GM21576 (cell line): ENCODE results near the gene PTPN22.
"Not testable (repeated sequence)": the region's sequence is repeated elsewhere in the genome, so short reads cannot be mapped to it uniquely, and the experiment has no call there.

Source experiments
- ATAC-seq: cut with Tn5 transposase; IDR thresholded peaks from one replicate; pipeline ENCODE4 v1.9.1; 2021; ENCODE audit warnings: mild to moderate bottlenecking, moderate library complexity; ENCODE audit not compliant: unreplicated experiment

PTPN22 gene

DNA sequence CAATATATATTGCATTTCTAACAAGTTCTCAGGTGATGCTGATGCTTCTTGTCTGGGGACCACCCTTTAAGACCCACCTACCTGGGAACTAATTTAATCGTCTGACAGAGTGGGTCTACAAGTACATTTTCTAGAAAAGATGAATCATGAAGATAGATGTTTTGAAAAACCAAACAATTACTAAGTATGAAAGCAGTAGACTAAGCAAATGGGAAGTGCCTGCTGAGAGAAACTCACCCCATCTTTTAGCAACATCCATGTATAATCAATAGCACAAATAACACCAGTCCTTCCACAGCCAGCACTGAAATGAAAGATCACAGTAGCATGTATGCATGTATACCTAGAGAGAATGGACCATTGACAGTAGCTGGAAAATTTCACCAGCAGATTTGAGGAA lies 17.3 kb downstream of the PTPN22 start:
- no peak for ATAC-seq

DNA sequence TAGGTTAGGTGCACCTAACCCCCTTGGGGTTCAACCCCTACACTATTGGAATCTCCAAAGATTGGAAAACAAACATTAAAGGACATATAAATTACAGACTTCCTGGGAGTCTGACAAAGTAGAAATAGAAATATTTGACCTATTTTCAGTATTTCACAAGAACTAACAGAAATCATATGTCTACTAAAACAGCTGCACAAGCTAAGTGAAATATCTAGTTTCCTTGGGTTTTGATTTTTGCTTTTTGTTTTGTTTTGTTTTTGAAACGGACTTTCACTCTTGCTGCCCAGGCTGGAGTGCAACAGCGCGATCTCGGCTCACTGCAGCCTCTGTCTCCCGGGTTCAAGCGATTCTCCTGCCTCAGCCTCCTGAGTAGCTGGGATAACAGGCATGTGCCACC lies 18.8 kb downstream of the PTPN22 start:
- ATAC-seq: not testable (repeated sequence)

DNA sequence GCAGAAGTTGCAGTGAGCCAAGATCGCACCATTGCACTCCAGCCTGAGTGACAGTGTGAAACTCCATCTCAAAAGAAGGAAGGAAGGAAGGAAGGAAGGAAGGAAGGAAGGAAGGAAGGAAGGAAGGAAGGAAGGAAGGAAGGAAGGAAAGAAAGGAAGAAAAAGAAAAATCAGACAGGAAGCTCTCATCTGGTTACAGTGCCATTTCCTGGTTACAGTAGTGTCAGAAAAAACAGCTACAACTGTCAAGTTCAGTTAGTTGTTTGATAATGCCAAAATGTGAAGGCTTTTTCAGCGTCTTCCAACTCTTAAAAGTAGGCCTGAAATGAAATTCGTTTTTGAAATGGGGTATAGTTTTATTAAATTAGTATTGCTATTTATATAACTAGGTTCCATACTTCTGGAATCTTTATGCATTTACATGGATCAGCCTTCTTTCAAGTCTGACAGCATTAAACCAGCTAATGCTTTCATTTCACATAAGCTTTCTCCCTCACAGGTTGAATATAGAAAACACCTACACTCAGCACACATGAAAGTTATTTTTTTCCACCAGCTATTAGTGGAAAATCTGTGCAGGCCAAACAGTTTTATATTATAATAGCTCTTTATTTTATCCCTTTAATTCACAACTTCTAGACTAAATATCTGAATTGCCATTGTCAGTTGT lies 21.2 kb downstream of the PTPN22 start:
- no peak for ATAC-seq

DNA sequence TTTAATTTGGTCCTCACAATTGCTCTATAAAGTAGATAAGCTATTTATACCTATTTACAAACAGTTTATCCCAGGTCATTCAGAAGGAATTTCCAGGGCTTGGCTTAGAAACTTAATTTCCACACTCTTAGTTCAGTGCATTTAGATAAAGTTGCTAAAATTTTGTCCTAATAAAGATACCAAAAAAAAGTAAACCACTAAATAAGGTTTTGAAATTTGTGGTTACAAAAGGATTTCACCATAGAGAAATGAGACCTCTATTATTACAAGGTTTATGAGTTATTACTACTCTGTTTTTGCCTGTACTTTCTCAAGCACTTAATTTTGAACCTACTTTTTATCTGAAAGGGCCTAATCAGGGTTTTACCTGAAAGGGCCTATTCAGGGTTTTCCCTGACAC lies 22.4 kb downstream of the PTPN22 start:
- ATAC-seq: no peak

DNA sequence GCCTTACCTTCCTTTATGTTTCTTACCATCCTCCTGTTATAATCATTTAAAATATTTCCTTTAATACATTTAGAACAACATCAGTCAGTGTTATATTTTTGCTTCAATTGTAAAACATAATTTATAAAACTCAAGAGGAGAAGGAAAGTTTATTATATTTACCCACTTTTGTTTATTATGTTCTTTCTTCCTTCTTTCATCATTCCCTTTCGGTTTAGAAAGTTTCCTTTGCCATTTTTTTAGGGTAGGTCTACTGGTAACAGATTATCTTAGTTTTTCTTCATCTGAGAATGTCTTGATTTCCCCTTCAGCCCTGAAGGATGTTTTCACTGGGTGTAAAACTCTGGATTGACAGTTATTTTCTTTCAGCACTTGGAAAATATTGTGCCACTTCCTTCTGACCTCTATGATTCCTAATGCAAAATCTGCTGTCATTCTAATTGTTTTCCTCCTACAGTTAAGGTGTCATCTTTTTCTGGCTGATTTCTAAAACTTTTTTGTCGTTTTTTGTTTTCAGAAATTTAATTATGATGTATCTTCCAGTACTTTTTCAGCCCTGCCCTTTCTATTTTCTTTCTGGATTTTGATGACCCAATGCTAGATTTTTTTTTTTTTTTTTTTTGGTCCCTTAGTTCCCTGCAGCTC lies 25.0 kb downstream of the PTPN22 start:
- ATAC-seq: no peak

DNA sequence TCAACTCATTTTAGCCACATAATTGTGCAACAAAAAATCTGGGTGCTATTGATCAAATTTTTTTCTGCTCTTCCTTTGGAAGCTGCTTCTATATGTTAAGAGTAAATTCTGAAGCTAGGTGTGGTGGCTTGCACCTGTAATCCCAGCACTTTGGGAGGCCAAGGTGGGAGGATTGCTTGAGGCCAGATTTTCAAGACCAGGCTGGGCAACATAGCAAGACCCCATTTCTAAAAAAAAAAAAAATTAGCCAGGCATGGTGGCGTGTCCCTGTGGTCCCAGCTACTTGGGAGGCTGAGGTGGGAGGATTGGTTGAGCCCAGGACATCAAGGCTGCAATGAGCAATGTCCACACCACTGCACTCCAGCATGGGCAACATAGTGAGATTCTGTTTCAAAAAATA lies 35.0 kb downstream of the PTPN22 start:
- ATAC-seq: no peak

DNA sequence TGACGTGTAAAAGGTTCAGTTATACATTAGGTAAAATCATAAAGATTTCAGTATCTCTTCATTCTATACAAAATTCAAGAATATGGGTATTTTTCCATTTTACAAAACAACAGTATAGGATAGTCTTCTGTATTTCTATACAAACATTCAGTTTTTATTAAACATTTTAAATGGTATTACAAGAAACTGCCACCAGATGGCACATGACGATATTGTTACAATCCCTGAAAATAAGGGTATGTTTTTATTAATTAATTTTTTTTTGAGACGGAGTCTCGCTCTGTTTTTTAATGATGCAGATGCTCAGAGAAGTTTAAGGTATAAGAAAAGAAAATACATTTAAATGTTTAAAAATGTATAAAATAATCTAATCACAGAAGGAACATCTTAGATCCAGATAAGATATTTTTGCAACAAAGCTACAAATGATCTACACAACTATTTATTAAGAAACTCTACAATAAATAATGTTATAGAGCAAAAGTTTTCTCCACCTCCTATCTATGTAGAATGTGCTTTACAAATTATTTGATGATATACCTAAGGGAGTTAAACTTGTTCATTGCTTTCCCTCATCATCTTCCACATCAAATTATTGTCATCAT lies 35.7 kb downstream of the PTPN22 start:
- ATAC-seq: no peak

DNA sequence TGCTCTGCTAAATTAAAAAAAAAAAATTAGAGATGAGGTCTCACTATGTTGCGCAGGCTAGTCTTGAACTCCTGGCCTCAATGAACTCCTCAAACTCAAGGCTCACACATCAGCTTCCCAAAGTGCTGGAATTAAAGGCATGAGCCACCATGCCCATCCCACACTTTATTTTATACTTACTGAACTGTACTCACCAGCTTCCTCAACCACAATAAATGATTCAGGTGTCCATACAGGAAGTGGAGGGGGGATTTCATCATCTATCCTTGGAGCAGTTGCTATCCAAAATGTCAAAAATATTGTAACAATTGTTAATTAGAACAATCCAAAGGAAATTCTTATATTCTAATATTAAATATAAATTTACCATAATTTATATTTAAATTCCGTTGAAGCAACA lies 36.8 kb downstream of the PTPN22 start:
- ATAC-seq: no peak

DNA sequence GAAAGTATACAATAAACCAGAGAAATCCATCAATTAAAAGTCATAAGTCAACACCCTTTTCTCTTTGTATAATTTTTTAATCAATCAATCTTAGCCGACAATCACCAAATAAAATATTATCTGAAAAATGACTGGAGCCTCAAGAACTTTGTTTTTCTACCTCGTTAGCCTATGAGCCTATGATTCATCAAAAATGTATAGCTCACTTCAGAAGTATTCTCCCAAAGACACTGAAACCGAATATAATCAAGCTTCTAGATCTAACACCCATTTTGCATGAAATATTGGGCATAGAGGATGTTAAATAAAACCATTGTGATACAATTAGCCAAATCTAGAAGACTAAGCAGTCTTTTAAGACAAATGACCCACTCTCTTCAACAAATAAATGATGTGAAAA lies 41.5 kb downstream of the PTPN22 start:
- ATAC-seq: no peak

DNA sequence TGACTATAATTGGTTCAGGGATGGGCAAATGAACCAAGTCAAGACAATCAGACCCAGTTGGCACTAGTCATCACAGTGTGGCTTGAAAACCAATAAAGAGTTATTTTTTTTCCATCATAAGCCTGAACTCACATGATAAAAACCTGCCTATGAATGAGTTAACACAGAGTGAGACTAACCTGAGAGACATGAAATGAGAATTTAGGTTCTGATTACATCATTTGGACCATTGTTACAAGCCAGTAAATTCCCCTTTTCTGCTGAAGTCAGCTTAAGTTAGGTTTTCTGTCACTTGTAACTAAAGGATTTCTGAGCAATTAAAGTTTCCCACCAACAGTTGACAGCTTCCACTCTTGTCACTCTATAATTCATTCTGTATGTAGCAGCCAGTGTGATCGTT lies 49.6 kb downstream of the PTPN22 start:
- no peak for ATAC-seq

DNA sequence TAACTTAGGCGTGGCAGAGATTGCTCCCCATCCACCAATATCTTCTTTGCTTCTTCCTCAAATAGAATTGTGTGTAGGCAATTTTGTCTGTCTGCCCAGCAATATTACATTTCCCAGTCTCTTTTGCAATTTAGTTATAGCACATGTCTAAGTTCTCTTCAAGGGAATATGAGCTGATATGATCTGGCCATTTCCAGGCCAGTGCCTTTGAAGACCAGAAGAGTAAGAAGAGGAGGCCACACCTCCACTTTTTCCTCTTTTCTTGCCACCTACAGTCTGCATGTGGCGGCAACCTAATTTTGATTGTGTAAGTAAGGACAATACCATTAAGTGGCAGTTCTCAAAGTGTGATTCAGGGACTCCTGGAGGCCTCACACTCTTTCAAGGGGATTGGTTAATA lies 52.9 kb downstream of the PTPN22 start:
- no peak for ATAC-seq

DNA sequence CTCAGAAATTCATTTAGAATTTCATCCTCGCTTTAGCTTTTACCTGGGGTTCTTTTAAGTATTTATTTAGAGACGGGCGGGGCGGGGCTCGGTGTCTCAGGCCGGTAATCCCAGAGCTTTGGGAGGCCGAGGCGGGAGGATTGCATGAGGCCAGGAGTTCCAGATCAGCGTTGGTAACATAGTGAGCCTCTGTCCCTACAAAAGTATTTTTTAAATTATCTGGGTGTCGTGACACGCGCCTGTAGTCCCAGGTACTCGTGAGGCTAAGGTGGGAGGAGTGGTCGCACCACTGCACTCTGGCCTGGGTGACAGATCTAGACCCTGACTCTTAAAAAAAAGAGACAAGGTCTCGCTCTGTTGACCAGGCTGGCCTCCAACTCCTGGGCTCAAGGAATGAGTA lies 58.3 kb downstream of the PTPN22 start:
- ATAC-seq: no peak

DNA sequence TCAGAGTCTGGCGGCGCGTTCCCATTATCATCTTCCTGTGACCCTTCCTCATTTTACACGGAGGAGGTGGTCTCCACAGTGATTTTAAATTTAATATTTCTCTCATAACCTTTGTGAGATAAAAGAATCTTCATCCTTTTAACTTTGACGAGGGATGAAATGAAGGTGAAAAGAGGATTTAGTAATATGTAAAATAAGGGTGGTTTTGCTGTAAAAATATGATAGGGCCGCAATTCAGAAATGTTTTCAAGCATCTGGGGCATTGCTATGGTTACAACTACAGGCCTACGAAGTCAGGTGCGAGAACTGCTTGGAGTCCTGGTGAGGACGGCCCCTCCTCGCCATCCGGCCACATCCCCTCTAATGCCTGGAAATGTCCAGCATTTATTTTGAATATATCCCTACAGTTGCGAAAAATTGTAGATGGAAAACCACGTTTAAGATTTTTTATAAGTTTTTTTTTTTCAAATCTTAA lies 58.8 kb downstream of the PTPN22 start:
- no peak for ATAC-seq

DNA sequence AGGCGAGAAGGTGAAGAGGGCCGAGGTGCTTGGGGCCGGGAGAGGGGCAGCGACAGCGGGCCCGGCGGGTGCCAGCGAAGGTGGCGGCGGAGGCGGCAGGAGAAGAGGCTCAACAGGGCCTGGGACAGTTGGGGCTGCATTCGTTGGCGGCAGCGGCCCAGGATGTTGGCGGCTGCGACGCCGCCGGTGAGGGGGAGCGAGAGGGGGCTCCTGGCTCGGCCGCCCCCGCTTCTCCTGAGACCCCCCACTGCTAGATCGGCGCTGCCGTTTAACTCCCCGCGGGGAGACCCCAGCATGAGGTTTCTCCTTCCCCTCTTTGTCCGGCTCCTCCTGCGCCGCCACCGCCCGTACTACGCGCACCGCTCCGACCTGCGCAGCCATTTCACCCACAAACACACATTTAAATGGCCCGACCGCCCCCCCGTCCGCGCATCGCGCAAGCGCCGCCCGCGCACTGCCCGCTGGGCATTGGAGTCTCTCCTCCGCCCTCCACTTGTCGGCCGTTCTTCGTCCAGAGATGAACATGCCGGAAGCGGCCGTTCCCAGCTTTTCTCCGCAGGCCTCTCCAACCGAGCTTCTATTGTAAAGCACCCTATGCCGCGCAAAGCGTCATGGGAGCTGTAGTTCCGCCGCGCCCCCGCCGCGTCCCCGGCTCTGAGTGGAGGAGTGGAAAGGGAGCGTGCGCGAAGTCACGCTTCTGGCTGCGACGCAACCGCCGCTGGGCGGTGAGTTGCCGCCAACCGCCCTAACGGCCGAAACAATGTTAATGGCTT lies 59.4 kb downstream of the PTPN22 start, which contains the start of gene RSBN1:
RSBN1 (minus strand) TSS at position 589 of the 773 bp plus-strand sequence; CDS start at position 525, 64 bp downstream.
- ATAC-seq: peak; percentile 90

DNA sequence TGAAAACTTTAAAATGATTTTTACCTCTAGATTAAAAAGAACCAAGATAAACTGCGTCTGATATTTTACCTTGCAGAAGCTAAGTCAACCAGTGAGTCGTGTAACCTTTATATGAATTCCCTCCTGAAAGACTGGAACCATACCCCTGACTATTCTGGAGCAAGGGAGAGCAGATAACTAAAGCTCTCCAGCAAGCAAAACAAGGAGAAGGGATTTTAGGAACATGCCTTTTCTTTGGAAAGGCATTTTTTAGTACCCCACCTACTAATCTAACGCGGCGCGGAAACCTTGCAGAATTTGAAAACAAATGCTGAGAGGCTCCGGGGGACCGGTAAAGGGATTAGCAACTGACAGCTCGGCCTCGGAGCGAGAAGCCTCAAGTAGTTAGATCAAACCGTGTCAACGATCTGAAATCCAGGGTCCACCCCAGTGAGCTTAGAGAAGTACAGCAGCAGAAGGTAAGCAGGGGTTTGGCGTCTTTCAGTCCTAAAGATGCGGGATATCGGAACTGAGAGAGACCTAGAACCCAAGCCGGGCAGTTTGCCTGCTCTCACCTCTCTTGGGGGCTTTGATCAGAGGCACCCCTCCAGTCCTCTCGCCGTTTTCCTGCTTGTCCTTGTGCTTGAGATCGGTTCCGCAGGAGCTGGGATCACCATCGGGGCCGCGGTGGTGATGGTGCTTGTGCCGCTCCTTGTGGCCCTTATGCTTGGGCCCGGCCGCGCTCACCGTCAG lies 60.2 kb downstream of the PTPN22 start:
- ATAC-seq: peak; percentile 25

DNA sequence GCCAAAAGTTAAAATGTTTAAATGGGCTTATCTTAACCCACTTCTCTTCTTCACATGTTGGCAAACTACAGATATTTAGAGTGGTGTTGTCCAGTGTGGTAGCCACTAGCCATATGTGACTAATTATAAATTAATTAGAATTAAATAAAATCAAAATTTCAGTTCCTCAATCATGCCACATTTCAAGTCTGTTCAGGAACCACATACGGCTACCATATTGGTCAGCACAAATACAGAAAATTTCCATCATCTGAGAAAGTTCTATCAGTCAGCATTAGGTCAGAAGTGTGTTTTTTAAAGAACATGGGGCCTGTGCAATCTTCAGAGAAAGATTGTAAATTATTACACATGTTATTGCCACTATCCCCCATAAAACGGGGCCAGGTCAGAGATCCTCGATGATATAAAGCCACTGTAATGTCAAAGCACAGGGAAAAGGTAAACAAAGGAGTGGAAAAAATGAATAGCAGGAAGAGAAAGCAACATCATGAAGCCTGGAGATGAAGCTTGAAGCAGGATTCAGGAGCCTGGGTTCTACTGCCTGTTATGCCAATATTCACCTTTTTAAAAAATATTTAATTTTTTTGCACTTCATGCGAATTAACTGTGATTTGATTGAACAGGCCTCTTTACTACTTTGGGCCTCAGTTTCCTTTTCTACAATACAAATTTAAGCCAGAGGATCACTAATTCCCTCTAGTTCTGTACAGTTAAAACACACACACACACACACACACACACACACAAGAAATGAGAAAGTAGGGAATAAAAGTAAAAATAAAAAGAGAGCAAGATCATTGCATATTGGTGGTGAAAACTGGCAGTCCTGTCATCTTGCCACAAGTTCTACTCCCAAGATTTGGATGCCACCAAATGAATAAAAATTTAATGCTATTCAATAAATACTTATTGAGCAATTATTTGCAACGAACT lies 61.6 kb downstream of the PTPN22 start:
- ATAC-seq: no peak

DNA sequence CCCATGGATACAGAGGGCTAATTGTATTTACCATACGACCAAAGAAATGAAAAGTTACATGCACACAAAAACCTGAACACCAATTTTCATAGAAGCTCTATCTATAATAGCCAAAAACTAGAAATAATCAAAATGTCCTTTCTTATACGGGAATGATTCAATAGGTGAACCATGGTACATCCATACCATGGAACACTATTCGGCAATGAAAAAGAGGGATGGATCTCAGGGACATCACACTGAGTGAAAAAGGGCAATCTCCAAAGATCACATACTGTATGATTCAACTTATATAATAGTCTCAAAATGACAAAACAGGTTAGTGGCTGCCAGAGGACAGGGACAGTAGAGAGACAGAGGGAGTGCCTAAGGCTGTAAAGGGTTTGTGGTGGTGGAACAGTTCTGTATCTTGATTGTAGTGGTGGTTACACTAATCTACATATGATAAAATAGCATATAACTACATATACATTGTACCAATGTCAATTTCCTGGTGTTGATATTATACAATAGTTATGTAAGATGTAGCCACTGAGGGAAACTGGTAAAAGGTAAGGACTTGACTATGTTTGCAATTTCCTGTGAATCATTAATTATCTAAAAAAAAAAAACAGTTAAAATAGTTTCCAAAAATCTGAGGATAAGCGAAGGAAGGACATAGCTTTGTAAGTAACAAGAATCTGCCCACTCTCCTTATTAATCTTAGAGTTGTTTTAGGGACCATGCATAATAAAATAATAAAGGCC lies 62.9 kb downstream of the PTPN22 start:
- no peak for ATAC-seq

DNA sequence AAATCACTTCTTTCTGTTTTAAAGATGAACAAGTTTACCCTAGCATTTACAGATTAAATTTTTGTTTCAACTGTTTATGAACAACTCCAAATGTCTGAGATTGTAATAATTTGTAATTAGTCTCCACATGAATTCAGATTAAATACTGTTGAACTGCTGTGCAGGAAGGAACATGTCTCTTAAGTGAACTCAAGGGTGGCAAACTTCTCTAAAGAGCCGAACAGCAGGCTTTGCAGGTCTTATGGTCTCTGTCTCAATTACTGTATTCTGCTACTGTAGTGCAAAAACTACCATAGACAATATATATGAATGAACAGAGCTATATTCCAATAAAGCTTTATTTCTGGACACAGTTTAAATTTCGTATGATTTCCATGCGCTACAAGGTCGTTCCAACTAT lies 65.9 kb downstream of the PTPN22 start:
- ATAC-seq: no peak

DNA sequence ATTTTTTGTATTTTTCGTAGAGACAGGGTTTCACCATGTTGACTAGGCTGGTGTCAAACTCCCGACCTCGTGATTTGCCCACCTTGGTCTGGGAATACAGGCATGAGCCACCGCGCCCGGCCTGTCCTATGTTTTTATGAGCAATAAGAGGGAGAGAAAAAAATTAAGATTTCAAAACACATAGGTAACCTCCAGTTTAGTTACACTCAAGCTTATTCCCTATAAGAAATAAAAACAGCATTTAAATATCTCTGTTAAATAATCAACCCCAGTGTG lies 66.3 kb downstream of the PTPN22 start:
- ATAC-seq: no peak
